Heart right ventricle (tissue), 16 donors: ENCODE data around the gene VARS1. TPM values are rescaled to one million over a fixed set of nuclear protein-coding genes. Genes with fewer than 3 reads are reported as not detected.

ENCODE experiments used
- ATAC-seq, 8 donors: fragments of 200-7000 bp; cut with Tn5 transposase; one replicate each; pipeline ENCODE4 v1.9.1; 2020; ENCODE audit warnings: mild to moderate bottlenecking in 8 of 8, moderate library complexity in 8 of 8, moderate number of reproducible peaks in 1 of 8
- DNase-seq, 2 donors: peaks; one replicate each; pipeline ENCODE4 v3.0.0-alpha.2; 2020
- H3K27ac ChIP-seq, 10 donors: fragments of 200-600 bp; sonication (generic) in 2 of 10; one replicate each; pipeline versions ENCODE4 v1.5.0 to v1.8.0; 2020 to 2022; ENCODE audit warnings: mild to moderate bottlenecking in 3 of 10
- H3K27me3 ChIP-seq, 7 donors: fragments of 200-600 bp; one replicate each; pipeline ENCODE4 v1.8.0; 2021 to 2022; ENCODE audit warnings: mild to moderate bottlenecking in 2 of 7
- H3K36me3 ChIP-seq, 9 donors: fragments of 200-600 bp; sonication (generic) in 1 of 9; one replicate each; pipeline versions ENCODE4 v1.5.0 to v1.8.0; 2020 to 2022; ENCODE audit warnings: mild to moderate bottlenecking in 2 of 9
- H3K4me1 ChIP-seq, 9 donors: fragments of 200-600 bp; sonication (generic) in 1 of 9; one replicate each; pipeline versions ENCODE4 v1.5.0 to v1.8.0; 2020 to 2022; ENCODE audit warnings: mild to moderate bottlenecking in 4 of 9
- H3K4me3 ChIP-seq, 10 donors: fragments of 200-600 bp; sonication (generic) in 2 of 10; one replicate each; pipeline versions ENCODE4 v1.5.0 to v1.8.0; 2020 to 2022; ENCODE audit warnings: mild to moderate bottlenecking in 7 of 10, moderate library complexity in 2 of 10
- H3K9me3 ChIP-seq, 11 donors: fragments of 200-600 bp in 10 of 11; sonication (generic) in 2 of 11; one replicate each; pipeline versions ENCODE4 v1.5.0 to v1.8.0; 2013 to 2022; ENCODE audit warnings: mild to moderate bottlenecking in 2 of 11, control low read depth in 1 of 11, moderate library complexity in 1 of 11
- WGBS, 2 donors: extraction: QIAGEN DNeasy Blood & Tissue Kit; methylation state at CpG; one replicate each; pipeline ENCODE4 v1.1.7; 2013; ENCODE audit warnings: inconsistent platforms in 1 of 2; 5-methylcytosine and 5-hydroxymethylcytosine counted together
- intact Hi-C, 10 donors: fragments of 100-400 bp; cut with DNase I; formaldehyde crosslinking; loops; one replicate each; pipeline versions ENCODE4 v1.11.1 to v1.14.2; 2022
- polyA plus RNA-seq, 2 donors: library from polyadenylated mRNA; stranded (reverse); fragments of 200-250 nt; gene quantifications; one replicate each; pipeline ENCODE4 v1.2.3, GENCODE V29; 2013
- total RNA-seq, 10 donors: library from RNA; stranded (reverse); fragmentation: NEBNext Ultra II Directional in 3 of 10; extraction: Animal tissue kit (Norgen Biotek cat#: 25700) in 3 of 10; gene quantifications; one replicate each; pipeline versions ENCODE4 v1.2.1 to v1.2.4, GENCODE V29; 2021 to 2023
- TF ChIP-seq, protein P1 (sequence below), 9 donors: fragments of 200-600 bp; sonication (generic) in 2 of 9; IDR thresholded peaks; one replicate each; pipeline versions ENCODE4 v1.5.0 to v1.8.0; 2021 to 2022; ENCODE audit warnings: antibody characterized with exemption in 9 of 9, mild to moderate bottlenecking in 5 of 9, moderate library complexity in 1 of 9
- donor health status: Arrhythmogenic right ventricular cardiomyopathy.
- donor health status: ischemic (EF 13 %, LVEDD 7.1; RV severe dilation, severe dysfunction).
- donor health status: healthy with polysubstance abuse.
- donor health status: DM: no; HTN: yes; CAD: no.
- donor health status: DM: no; HTN: no; CAD: no.
- donor health status: ischemic (EF 25% LVEDD 6.9; RV normal size, moderate dysfunction).
- donor health status: ischemic (EF 25% LVEDD 5.7; RV mildly dilated, moderate dysfunction).
- donor health status: healthy.
- donor health status: DM: yes; HTN: yes; CAD: no.
- donor health status: Ischemic cardiomyopathy.
- donor health status: ischemic (EF 35%, LVEDD 5.7; RV mildly dilated, moderate dysfunction).
- donor health status: nonischemic (EF 11% LVEDD 7.7; RV severe dilation, severe dysfunction).
- donor health status: DM: yes; HTN: yes; CAD: no.
- donor health status: PGD.
- donor health status: ischemic (EF 29% LVEDD 5.4; RV normal size, mild dysfunction).
- donor health status: nonischemic (EF 23%, LVEDD 6.1; RV moderate dilation, normal function).

The VARS1 gene
- total and polyA plus RNA-seq, 12 donors: 22.4 to 44.0 (median 29.5) TPM

DNA sequence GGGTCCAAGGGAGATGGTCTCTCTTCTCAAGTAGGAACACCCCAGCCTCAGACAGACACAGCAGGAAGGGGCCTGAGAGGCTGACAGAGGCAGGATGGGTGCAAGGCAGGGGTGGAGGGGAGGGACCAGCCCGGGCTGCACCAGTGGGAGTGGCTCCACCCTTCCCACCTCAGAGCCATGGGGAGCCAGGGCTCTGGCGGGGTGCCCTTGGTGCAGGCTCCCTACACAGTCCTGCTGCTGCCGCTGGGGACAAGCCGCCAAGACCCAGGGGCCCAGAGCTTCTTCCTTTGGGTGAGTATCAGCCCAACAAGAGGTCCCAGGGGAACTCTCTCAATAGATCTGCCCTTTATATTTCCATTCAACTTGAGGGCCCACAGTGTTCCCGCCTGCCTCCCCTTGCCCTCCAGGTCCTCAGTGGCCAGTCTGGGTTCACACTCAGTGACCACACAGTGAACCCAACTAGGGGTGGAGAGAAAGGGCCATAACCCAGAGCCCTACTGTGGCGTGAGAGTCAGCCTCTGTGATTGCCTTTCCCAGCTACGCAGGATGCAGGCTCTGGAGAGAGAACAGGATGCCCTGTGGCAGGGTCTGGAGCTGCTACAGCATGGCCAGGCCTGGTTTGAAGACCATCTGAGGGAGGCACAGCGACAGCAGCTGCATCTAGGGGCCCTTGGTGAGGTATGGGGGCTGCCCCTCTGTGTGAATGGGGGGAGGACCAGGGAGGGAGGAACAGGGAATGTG, 32.5 kb downstream of the VARS1 start:
- DNase-seq (no peak), ATAC-seq (peak in 4 of 8 donors; percentile 8 to 21 (median 12))
- TF ChIP-seq, protein P1, sequence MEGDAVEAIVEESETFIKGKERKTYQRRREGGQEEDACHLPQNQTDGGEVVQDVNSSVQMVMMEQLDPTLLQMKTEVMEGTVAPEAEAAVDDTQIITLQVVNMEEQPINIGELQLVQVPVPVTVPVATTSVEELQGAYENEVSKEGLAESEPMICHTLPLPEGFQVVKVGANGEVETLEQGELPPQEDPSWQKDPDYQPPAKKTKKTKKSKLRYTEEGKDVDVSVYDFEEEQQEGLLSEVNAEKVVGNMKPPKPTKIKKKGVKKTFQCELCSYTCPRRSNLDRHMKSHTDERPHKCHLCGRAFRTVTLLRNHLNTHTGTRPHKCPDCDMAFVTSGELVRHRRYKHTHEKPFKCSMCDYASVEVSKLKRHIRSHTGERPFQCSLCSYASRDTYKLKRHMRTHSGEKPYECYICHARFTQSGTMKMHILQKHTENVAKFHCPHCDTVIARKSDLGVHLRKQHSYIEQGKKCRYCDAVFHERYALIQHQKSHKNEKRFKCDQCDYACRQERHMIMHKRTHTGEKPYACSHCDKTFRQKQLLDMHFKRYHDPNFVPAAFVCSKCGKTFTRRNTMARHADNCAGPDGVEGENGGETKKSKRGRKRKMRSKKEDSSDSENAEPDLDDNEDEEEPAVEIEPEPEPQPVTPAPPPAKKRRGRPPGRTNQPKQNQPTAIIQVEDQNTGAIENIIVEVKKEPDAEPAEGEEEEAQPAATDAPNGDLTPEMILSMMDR (IDR thresholded peaks at IDR 0.05): no peak
- Histone ChIP-seq H3K27me3 (no peaks in the 10 kb centered on the region), H3K27ac (peak overlapping the region in 3 of 10 donors; percentile 15 to 33 (median 31)), H3K36me3 (peaks cover 0 to 17% (median 0%) of the 10 kb centered on the region in 9 donors), H3K4me1 (peaks cover 0 to 23% (median 7%) of the 10 kb centered on the region in 9 donors), H3K9me3 (no peaks in the 10 kb centered on the region), H3K4me3 (no peak overlapping the region)
- WGBS, 2 donors: 70 to 71% methylated on average over 8 of the region's 8 CpGs
- intact Hi-C loops: loop anchor here in 1 of 10 donors (10.0 kb wide), 1 partner anchor 78 kb away; the partner anchor contains the start of gene LY6G5C

DNA sequence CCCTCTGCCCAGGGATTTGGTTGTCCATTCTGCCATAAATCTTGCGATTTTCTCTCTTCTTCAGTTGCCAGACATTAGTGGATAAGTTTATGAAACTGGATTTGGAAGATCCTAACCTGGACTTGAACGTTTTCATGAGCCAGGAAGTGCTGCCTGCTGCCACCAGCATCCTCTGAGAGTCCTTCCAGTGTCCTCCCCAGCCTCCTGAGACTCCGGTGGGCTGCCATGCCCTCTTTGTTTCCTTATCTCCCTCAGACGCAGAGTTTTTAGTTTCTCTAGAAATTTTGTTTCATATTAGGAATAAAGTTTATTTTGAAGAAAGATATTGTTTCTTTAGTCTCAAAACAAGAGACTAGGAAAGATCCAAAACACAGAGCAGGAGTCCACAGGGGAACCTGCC, 33.2 kb downstream of the VARS1 start, which contains the start of gene SAPCD1:
SAPCD1 (plus strand) TSS at position 301 of the 400 bp plus-strand sequence. CDS start 399 bp downstream, outside the sequence.
- Histone ChIP-seq H3K27me3 (no peaks in the 10 kb centered on the region), H3K27ac (peak within 1 kb of the TSS in 3 of 10 donors; percentile 15 to 33 (median 31)), H3K4me1 (peaks cover 0 to 23% (median 5%) of the 10 kb centered on the region in 9 donors), H3K9me3 (no peaks in the 10 kb centered on the region), H3K36me3 (peaks cover 0 to 17% (median 0%) of the 10 kb centered on the region in 9 donors), H3K4me3 (no peak within 1 kb of the TSS)
- TF ChIP-seq, protein P1 (IDR thresholded peaks at IDR 0.05): no peak
- DNase-seq (no peak), ATAC-seq (no peak)
- intact Hi-C loops: loop anchor here in 1 of 10 donors (10.0 kb wide), 1 partner anchor 78 kb away; the partner anchor contains the start of gene LY6G5C
- 71 to 74% methylated on average over 4 of the region's 4 CpGs for WGBS, 2 donors

DNA sequence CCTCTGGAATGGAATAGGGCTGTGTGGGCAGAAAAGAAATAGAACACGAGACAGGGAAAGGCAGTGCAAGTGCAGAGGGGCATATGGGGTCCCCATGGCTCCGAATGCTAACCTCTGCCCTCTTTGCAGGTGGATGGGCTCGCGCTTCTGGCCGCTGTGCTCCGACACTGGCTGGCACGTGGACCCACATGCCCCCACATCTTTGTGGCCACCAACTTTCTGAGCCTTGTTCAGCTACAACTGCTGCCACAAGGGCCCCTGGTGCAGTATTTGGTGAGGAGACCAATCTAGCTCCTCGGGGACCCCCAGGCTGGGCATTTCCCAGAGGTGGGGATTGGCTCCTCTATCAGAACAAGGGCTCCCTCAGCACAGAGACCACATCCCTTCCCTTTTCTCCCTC, 34.2 kb downstream of the VARS1 start:
- 96 to 97% methylated on average over 8 of the region's 8 CpGs for WGBS, 2 donors
- no peak overlapping the region for H3K27ac ChIP-seq

DNA sequence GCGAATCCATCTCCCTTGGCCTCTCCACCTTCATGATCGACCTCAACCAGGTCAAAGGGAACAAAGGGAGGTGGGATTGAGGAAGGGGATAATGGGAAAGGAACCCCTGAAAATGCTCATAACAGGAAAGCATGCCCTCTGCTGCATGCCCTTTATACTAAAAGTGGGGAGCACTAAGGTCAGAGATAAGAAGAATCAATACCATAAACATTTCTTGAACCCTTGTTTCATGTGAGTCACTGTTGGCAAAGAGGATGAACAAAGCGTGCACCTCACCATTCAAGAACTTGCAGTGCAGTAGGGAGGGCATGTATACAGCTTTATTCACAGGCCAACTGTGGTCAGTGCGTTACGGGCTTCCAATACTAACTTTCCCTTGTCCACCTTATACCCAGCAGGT, 34.8 kb downstream of the VARS1 start:
- Histone ChIP-seq H3K9me3 (no peaks in the 10 kb centered on the region), H3K4me1 (peaks cover 0 to 16% (median 5%) of the 10 kb centered on the region in 9 donors), H3K4me3 (no peak overlapping the region), H3K27ac (no peak overlapping the region), H3K36me3 (peaks cover 0 to 17% (median 0%) of the 10 kb centered on the region in 9 donors), H3K27me3 (no peaks in the 10 kb centered on the region)
- TF ChIP-seq, protein P1 (IDR thresholded peaks at IDR 0.05): no peak
- intact Hi-C loops: loop anchor here in 1 of 10 donors (10.0 kb wide), 1 partner anchor 76 kb away; the partner anchor contains the start of gene LY6G5C
- WGBS, 2 donors: 93 to 95% methylated on average over 5 of the region's 5 CpGs
- DNase-seq (no peak), ATAC-seq (no peak)

More for the DNA sequence above, 34.2 kb downstream of the VARS1 start:
- TF ChIP-seq, protein P1 (IDR thresholded peaks at IDR 0.05): no peak
- no peak for DNase-seq
- peaks cover 0 to 20% (median 5%) of the 10 kb centered on the region in 9 donors for H3K4me1 ChIP-seq
- H3K9me3 ChIP-seq: no peaks in the 10 kb centered on the region
- peaks cover 0 to 17% (median 0%) of the 10 kb centered on the region in 9 donors for H3K36me3 ChIP-seq
- ATAC-seq: no peak
- no peak overlapping the region for H3K4me3 ChIP-seq
- no peaks in the 10 kb centered on the region for H3K27me3 ChIP-seq
- intact Hi-C loops: loop anchor here in 1 of 10 donors (10.0 kb wide), 1 partner anchor 77 kb away; the partner anchor contains the start of gene LY6G5C
